ENCODE data around the gene PEX16.

Gene PEX16

DNA sequence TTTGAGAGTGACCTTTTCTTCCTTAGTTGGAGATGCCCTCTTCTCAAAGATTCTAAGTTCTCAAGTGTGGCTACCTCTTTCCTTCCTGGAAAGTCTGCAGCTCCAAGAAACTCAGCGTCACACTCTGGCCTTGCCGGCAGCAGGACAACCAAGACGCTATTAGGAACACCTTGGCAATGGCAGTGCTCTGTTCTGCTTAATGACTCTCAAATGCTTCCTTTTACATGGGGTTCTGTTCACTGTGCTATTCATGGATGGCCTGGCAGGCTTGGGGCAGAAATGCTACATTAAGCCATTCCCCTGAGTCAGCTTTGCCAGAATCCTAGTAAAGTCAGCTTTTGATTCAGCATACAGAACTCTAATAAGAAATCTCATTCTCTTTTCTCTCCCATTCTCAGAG is 30.7 kb upstream of the PEX16 start:
- Histone ChIP-seq H3K4me3 (no peak overlapping the region), H3K27ac (no peak overlapping the region)
- no peak for DNase-seq (ENCODE audit: low spot score)
- TF ChIP-seq, protein P1, sequence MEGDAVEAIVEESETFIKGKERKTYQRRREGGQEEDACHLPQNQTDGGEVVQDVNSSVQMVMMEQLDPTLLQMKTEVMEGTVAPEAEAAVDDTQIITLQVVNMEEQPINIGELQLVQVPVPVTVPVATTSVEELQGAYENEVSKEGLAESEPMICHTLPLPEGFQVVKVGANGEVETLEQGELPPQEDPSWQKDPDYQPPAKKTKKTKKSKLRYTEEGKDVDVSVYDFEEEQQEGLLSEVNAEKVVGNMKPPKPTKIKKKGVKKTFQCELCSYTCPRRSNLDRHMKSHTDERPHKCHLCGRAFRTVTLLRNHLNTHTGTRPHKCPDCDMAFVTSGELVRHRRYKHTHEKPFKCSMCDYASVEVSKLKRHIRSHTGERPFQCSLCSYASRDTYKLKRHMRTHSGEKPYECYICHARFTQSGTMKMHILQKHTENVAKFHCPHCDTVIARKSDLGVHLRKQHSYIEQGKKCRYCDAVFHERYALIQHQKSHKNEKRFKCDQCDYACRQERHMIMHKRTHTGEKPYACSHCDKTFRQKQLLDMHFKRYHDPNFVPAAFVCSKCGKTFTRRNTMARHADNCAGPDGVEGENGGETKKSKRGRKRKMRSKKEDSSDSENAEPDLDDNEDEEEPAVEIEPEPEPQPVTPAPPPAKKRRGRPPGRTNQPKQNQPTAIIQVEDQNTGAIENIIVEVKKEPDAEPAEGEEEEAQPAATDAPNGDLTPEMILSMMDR (IDR thresholded peaks at IDR 0.05), result no peak

DNA sequence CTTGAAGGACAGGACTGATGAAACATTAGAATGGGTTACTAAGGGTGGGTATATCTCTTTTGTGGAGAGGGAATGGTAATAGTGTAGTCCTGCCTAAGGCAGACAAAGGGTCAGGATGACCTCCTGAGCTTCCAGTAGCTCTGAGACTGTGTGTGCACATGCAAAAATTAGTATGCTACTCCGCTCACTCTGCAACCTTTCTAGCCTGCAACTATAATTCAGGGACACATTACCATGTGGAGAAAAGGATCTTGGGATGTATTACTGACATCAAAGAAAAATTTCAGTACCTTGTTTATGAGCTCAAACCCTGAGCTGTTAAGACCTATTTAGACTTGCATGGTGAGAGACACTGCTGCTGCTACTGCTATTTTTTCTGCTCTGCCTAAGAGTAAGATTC is 30.2 kb upstream of the PEX16 start:
- TF ChIP-seq, protein P1 (IDR thresholded peaks at IDR 0.05), result no peak
- H3K4me3 ChIP-seq, result no peak overlapping the region
- H3K27ac ChIP-seq, result no peak overlapping the region
- DNase-seq (ENCODE audit: low spot score), result no peak

DNA sequence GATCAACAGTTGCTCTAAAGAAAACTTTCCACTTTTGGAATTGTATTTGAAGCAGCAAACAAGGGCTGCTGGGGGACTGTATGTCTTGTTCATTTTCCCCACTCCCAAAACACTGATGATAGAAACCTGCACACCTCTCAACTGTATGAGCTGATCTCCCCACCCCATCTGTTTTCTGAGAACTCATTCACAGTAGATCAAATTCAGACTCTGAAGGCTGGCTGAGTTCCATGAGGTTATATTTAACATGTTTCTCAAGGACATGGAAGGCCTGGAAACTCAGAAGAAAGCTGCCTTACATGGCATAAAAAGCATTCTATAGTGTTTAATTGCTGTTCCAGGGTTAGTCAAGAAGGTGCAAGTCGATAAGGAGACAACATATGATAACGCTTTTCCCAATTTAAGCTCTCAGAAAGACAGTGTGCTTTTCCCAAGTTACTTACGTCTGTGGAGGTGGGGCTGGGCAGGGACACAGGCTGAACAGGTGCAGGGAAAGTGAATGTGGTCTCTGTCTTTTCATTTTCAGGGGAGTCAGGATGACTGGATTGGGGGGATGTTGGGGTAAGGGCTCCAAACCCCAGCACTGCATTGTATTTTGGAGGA is 27.8 kb upstream of the PEX16 start:
- Histone ChIP-seq H3K27ac (no peak overlapping the region), H3K4me3 (no peak overlapping the region)
- TF ChIP-seq, protein P1 (IDR thresholded peaks at IDR 0.05), result no peak
- no peak for DNase-seq (ENCODE audit: low spot score)

DNA sequence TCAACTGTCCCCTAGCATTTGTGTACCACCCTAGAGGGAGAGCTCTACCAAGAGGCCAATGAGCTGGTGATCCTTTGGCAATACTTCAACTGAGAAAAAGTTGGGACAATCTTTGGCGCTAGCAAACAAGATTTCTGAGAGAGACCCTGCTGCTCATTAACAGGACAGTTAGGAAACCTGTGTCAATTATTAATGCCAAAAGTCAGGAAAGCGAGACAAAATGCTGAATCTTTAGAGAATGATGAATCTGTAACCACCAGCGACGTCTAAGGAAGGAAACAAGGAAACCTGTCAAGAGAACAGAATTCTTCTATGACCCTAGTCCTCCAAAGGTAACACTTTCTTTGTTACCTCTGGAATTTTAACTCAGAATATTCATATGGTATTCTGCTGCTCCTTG is 24.7 kb upstream of the PEX16 start:
- TF ChIP-seq, protein P1 (IDR thresholded peaks at IDR 0.05), result no peak
- H3K4me3 ChIP-seq, result no peak overlapping the region
- DNase-seq (ENCODE audit: low spot score), result no peak
- no peak overlapping the region for H3K27ac ChIP-seq

DNA sequence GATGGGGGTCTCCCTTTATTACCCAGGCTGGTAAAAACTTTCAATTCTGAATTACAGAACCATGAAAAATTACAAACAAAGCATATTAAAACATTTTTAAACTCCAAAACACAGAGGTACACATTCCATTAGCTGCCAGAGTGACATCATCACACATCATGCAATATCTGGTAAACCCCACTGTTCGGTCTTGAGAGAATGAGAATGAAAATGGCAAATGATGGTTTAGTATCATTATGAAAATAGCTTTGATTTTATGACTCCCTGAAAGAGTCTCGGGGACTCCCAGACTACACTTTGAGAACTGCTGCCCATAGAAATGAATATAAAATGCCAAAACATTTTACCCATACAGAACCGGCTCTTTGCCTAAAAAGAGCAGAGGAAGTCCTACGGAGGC is 23.6 kb upstream of the PEX16 start:
- TF ChIP-seq, protein P1 (IDR thresholded peaks at IDR 0.05), result no peak
- no peak overlapping the region for H3K27ac ChIP-seq
- H3K4me3 ChIP-seq, result no peak overlapping the region
- DNase-seq (ENCODE audit: low spot score), result no peak

DNA sequence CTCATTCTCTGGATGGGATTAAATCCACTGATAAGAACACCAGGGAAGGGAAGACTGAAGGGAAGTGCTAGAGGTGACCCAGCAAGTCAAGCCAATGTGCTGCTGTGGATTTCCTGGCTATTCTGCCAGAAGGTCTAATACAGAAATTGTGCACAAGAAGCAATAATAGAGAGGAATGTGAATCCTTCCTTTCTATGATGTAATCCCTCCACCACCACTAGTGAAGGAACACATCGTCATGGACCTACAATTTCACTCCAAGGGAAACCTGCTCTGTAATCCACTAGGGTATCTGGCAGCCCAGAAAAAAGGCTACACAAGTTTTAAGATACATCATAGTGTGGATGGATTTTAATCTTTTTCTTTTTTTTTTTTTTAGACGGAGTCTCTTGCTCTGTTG is 22.2 kb upstream of the PEX16 start:
- DNase-seq (ENCODE audit: low spot score), result no peak
- TF ChIP-seq, protein P1 (IDR thresholded peaks at IDR 0.05), result no peak
- Histone ChIP-seq H3K27ac (no peak overlapping the region), H3K4me3 (no peak overlapping the region)

DNA sequence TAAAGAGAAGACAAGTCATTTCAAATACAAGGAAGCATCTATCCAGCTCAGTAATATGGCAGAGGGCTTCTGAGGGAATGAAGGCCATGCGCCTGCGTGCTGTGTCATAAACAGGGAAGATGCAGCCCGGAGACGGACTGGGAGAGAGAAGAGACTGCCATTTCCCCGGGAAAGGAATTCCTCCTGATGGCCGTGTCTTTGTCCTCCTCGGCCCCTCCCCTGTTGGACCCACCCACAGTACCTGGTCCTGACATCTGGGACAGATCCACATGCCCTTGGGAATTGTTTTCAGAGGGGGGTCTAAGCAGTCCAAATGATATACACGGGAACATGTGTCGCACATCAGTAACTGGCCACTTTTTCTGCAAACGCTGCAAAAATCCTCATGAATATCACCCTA is 20.2 kb upstream of the PEX16 start:
- DNase-seq (ENCODE audit: low spot score), result no peak
- H3K4me3 ChIP-seq, result no peak overlapping the region
- no peak overlapping the region for H3K27ac ChIP-seq
- TF ChIP-seq, protein P1 (IDR thresholded peaks at IDR 0.05), result no peak

Data from coronary artery (tissue), 2 donors.